ENCODE results near the gene PKNOX1.
"Not testable (repeated sequence)": the region's sequence is repeated elsewhere in the genome, so short reads cannot be mapped to it uniquely, and the experiment has no call there.

GRCh38 chr21:43045165-43045875 lies 71.0 kb downstream of the PKNOX1 start:
- not testable (repeated sequence) for TF ChIP-seq CTCF (IDR thresholded peaks at IDR 0.05); POLR2A (IDR thresholded peaks at IDR 0.05); POLR2AphosphoS5 (IDR thresholded peaks at IDR 0.05; ENCODE audit: insufficient read depth in 1 of 2, low read depth in 1 of 2)

Measured in vagina (tissue), 2 donors.